Stimulated activated CD4-positive, alpha-beta T cell treated with anti-CD3 and anti-CD28 coated beads, Interleukin-4, amount 100 ng/mL, for 48 hours (primary cell): ENCODE data around the gene SLCO4A1.

Experiments
- DNase-seq, 2 donors: peaks; one replicate each; pipeline ENCODE4 v3.0.0-alpha.2; 2020; ENCODE audit warnings: low read depth in 2 of 2

Gene SLCO4A1

DNA sequence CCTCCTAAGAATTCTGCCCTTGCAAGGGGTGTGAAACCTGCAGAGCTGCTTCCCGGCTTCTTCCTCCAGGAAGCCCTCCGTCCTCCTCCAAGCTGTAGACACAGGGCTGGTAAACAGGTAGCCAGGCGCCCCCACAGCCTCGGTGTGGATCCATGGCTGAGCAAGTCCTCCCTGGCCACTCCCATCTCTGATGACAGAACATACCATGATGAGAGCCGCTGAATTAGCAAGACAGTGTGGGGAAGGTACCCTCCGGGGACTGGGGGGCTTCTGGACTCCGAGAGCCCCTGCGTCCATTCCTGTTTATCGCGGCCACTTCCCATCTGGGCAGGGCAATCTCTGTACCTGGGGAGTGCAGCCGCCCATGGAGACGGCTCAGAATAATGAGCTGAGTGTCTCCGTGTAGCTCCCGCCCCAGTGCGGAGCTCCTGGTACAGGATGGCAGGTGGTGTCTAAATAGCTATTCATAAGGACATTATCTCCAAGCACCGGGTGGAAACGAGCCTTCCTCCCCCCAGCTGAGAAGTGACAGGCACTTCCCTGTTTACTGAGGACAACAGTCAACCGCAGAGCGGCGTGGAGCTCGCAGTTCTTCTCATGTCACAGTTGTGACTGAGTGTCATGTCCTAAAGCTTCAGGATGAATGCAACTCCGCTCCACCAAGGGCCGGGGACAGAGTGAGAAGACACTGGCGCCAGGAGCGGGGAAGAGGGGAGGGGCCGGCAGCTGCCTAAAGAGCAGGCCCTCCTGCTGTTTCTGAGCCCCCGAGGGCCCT lies 43.7 kb downstream of the SLCO4A1 start:
- DNase-seq = no peak

DNA sequence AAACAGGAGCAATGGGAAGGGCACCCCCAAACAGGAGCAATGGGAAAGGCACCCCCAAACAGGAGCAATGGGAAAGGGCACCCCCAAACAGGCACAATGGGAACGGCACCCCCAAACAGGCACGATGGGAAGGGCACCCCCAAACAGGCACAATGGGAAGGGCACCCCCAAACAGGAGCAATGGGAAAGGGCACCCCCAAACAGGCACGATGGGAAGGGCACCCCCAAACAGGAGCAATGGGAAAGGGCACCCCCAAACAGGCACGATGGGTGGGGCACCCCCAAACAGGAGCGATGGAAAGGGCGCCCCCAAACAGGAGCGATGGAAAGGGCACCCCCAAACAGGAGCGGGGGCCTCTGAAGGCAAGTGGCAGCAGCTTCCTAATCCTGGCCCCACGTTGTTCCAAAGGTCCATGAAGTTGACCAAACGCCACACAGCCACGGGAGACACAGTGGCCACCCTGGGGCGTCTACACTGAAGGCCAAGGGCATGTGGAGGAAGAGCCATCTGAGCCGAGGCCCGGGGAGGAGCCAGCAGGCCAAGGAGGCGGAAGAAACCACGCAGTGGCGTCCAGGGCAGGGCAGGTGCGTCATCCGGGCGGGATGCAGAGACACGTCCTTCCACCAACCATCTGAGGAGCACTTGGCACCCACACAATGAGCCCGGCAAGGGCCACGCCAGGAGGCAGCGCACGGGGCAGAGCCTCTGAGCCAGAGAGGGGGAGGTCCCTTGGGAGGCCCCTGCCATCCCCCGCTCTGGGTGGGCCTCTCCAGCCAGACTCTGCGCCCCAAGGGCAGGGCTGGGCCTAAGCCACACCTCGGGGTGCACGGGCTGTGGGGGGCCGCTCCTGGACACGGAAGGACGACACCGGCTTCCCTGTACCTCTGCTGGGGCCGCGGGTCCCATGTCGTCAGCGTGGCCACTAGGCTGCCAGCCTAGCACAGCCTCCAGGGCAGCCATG lies 44.8 kb downstream of the SLCO4A1 start:
- DNase-seq = no peak

DNA sequence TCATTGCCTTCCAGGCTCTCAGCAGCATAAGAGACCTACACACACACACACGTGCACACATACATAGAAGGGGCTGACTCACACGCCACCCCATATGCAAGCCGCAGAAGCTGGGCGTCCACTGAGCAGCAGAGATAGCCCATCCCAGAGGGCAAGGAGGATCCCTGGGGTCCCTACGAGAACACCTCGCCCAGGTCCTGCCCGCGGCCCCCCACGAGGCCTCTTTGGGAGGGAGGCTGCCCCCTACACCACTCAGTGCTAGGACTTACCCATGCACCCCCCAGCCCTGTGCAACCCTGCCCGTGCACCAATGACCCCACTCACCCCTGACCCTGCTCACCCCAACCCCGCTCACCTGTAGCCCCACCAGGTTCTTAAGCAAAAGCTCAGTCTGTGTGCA lies 45.8 kb downstream of the SLCO4A1 start:
- DNase-seq = no peak

DNA sequence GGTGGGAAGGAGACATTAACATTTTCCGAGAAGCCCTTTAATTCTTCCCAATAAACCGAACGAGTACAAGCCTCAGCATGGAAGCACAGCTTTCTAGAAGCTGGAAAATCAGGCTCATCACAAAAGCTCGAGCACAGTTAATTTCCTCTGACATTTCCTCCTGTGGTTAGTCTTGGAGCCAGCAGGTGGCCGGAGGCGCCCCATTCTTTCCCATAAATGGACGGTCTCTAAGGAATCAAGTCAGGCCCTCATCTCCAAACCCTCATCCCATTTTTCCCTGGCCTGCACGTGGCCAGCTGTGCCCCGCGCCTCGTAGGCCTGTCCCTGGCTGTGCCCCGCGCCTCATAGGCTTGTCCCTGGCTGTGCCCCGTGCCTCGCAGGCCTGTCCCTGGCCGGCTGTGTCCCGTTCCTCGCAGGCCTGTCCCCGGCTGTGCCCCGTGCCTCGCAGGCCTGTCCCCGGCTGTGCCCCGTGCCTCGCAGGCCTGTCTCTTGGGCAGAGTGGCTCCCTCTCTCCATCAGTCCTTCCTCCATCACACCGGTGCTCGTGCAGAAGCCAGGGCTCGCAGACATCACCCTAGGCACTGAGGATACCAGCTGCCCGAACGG lies 46.7 kb downstream of the SLCO4A1 start:
- DNase-seq = no peak

DNA sequence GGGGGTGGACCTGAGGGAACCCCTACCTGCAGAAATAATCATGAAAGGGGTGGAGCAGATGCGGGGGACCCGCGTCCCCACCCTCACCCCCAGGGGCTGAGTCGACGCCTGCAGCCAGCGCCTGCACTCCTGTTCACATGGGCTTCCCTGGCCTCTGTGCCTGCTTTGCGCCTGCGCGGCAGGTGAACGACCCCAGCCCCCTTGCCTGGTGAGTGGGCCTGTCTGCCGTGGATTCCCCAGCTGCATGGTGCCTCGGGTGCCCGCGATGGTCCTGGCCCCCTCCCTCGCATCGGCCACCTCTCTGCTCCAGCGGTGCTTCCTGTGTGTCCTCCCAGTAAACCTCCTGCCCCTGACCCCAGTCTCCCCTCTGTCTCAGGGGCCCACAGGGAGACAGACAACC lies 47.6 kb downstream of the SLCO4A1 start:
- no peak for DNase-seq

DNA sequence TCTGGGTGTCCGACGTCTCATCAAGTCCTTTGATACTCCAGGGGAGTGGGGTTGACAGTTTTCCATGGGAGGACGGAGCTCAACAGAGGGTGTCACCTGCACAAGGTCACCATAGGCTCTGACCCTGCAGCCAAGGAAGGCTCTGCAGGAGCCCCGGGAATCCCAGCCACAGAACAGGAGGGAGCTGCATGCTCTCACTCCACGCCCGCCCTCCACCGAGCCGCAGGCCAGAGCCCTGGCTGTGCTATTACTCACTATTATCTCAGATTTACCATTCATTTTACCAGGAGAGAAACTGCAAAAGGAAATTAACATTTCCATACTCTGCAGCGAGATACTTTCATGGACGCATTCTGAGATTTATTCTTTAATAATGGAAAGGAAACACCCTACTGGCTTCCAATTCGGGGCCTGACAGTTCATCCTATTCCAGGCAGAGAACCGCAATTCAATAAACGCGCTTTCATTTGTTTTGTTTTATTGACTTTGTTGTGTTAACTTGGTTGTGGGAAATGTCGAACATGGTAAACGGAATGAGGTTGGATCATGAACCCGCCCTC lies 48.0 kb downstream of the SLCO4A1 start:
- DNase-seq = no peak

DNA sequence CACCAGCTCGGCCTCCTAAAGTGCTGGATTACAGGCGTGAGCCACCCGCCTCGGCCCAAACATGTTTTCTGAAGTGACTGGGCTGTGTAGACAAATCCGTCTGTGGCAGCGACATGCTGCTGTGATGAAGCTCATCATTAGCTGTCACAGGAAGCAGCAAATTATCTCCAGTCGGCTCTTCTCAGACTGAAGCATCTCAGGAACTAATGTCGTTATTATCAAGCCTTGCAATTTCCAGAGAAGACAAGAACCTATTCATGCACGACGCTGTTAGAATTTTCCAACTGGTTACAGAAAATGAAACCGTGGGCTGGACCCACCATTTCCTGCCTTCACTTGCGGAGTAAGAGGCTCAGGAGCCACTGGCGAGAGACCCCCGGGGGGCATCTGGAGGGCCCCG lies 49.2 kb downstream of the SLCO4A1 start:
- DNase-seq = no peak

DNA sequence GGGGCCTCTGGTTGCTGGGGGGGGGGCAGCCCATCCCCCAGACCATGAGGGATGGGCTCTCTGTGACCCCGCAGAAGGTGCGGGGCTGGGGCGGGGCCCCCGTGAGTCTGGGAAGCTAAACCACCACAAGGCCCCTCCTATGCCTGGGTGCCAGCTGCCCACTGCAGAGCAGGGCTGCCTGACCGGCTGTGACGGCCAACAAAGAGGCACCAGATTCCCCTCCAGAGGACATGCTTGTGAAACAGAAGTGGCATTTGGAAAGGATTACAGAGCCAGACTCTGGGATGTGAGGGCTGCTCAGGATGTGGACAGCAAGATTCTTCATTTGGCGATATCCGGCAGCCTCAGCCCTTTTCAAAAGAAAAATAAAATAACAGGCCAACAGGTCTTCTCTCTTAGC lies 49.9 kb downstream of the SLCO4A1 start:
- no peak for DNase-seq

DNA sequence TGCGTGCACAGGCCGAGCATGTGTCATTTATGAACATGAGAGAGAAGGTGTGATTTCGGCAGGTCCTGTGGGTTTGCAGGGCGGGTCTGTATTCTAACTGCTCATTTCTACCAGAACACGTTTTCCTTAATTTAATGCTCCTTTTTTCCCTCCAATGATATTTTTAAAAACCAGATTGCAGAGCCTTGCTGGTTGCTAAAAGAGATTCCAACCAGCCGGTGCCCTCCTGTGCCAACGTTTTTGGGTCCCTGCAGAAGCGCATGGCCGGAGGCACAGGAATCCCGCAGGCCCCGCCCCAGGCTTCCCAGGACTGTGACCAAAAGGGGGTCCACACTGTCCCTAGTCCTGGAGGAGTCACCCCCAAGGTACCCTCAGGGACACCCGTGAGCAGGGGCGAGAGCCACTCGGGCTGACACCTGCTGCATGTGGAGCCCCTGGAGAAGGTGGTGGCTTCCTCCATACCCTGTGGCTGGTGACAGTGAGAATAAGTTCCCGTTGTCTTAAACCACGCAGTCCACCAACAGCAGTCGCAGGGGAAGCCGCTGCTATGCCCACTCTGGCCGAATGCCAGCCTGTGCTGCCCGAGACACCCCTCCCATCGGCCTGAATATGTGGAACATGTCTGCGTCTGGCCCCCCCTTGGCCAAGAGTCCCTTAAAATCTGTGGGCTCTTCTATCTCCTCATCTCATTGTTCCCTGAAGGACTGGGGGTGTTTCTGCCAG lies 50.7 kb downstream of the SLCO4A1 start:
- no peak for DNase-seq

DNA sequence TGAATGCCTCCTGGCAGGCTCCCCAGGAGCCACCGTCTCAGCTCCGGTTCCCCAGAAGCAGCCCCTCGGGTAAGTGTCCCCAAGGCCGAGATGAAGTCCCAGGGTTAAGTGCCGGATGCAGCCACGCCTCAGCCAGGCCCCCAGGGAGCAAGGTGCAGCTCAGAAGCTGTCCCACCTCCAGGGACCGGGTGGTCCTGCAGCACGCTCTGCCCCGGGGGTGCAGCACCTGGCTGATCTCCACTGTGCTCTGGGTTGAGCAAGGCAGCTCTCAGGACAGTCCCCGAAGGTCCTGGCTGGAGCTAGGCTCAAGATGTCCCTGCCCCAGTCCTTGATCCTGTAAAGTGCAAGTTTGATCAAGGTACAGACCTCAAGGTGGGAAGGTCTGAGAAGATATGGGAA lies 51.2 kb downstream of the SLCO4A1 start:
- no peak for DNase-seq

DNA sequence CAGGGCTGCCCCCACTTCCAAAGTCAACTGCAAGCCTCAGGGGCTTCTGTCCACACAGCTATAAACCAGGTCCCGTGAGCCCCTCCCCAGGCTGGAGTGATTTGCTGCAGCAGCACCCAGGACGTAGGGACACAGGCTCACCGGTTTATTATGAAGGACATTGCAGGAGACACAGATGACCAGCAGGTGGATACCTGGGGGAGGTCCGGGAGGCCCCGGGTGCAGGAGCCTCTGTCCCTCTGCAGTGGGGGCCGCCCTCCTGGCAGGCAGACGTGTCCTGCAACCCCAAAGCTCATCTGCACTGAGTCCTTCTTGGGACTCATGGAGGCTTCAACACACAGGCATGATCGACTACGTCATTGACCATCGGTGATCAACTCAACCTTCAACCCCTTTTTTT lies 51.8 kb downstream of the SLCO4A1 start:
- no peak for DNase-seq

DNA sequence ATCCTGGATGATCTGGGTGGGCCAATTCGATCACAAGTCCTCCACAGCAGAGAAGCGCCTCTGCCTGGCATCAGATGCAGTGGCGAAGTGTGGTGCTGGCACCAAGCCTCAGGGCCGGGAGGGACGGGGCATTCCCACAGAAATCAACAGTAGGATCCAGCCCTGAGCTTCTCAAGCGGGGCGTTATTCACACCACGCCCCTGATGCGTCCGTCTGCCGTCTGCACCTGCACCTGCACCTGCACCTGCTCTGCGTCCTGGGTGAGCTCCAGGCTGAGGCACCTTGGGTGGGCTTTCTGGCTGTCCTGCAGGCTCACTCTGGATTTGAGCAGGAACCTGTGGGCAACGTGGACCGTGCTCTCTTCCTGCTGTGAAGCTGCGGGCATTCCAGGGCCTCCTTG lies 52.6 kb downstream of the SLCO4A1 start:
- no peak for DNase-seq

DNA sequence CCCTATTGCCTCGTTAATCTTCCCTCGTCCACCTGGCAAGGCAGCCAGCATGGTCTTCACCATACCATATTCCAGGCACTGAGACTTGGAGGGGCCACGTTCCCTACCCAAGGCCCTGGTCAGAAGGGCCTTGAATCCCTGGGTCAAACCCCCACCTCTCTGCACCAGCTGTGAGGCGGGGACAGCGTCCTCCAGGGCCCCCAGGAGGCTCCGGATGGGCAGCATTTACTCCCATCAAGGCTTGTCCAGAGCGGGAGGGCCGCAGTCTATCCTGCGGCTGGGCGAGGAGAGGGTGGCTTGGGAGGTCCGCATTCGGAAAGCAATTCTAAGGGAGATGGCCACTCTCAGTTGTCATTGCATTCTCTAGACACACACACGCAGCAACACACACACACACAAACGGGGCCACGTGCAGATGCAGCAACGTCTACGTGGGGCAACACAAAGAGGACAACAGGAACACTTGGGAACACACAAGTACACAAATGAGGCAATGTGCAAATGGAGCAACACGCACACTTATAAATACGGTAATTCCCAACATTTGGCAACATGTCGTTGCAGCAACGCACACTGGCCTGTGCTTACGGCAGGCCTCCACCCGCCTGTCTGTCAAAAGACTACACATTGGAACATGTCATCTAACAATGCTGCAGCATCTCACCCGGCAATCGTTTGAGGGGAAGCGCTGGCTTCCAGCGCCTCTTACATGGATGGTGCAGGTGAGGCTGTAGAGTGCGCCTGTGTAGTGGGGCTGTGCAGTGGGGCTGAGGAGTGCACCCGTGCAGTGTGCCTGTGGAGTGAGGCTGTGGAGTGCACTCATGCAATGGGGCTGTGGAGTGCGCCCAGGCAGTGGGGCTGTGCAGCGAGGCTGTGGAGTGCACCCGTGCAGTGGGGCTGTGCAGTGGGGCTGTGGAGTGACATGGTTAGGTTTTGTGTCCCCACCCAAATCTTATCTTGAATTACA lies 53.4 kb downstream of the SLCO4A1 start:
- DNase-seq = no peak

DNA sequence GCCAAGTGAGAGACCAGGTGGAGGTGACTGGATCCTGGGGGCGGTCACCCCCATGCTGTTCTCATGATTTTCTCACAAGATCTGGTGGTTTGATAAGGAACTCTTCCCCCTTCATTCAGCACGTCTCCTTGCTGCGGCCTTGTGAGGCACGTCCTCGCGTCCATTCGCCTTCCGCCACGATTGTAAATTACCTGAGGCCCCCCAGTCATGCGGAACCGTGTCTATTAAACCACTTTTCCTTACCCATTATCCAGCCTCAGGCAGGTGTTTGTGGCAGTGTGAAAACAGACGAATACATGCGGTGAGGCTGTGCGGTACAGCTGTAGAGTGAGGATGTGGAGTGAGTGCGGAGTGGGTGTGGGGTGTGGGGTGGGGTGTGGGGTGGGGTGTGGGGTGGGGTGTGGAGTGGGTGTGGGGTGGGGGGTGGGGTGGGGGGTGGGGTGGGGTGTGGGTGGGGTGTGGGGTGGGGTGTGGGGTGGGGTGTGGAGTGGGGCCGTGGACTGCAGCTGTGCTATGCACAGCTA lies 54.2 kb downstream of the SLCO4A1 start:
- no peak for DNase-seq

DNA sequence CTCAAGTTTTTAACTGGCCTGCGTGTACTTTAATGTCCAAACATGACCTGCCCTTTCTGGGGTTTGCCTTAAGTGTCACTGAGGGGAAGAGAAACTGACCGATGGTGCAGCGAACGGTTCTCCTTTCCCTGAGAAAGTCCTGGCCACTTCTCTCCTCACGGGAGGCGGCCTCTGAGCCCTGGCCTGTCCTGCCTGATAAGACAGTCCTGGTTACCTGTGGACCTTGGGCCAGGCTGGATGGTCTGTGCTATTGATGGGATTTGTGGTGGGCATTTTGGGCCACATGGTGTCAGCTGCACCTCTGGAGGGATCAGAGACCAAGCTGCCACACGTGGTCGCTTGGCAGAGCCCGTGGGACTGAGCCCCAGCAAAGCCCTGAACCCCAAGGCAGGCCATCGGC lies 54.7 kb downstream of the SLCO4A1 start:
- DNase-seq = no peak

DNA sequence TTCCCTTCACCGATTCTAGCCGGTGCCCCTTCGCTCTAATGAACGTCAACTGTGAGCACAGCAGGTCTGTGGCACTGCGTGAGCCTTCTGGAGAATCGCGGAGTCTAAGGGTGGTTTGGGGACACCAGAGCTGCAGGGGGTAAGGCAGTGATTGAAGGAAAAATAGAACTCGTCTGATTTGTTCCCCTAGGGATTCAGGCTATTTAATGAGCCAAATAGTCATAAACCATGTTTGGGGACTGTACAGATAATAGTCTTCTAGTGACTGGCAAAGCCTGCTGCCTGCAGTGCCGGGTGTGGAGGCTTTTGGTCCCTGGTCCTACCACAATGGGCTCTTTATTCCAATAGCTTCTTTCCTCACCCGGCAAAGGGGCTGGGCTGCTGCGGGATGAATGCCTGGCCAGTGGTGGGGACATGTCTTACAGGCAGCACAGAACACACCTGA lies 55.2 kb downstream of the SLCO4A1 start:
- DNase-seq = no peak

DNA sequence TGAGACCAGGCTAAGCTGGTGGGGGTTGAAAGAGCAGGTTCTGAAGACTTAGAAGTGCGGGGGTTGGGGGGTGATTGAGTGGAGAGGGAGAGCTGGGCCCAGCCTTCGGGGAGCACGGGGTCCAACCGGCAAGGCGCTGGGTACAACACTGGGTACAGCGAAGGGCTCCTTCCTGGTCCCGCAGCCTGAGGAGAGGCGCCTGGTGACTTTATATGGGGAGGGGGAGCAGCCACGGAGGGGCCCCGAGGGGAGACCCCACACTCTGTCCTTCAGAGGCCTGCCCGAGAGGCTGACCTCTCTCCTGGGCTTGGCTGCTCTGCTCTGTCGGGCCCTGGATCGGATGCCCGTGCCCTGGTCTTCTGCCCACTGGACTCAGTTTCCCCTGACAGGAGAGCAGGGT lies 55.9 kb downstream of the SLCO4A1 start:
- no peak for DNase-seq

DNA sequence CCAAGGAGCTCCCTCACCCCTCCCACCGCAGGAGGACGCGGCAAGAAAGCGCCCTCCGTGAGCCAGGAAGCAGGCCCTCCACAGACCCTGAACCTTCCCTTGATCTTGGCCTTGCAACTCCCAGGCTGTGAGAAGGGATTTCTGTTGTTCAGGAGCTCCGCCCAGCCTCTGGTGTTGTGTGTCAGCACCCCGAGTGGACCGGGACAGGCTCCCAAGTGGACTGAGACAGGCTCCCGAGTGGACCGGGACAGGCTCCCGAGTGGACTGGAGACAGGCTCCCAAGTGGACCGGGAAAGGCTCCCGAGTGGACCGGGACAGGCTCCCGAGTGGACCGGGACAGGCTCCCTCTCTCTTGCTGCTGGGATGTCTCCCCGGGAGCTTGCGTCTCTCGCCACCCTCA lies 57.0 kb downstream of the SLCO4A1 start:
- DNase-seq = no peak

DNA sequence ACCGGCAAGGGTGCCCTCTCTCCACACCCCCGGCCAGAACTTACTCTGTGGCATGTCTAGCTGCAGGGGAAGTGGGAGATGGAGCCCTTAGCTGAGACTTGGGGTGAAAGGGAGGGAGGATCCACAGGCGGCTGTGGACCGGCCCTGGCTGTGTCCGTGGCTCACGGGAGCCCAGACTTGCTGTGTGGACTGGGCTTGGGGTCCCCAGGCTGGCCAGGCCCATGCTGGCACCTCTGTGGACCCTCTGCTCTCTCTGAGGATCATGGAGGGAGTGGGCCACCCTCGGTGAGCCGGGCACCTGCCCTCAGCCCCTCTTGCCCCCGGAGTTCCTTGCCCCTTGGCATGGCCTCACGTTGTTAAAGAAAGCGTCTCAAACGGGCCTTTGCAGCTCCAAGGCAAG lies 57.4 kb downstream of the SLCO4A1 start:
- DNase-seq = no peak

DNA sequence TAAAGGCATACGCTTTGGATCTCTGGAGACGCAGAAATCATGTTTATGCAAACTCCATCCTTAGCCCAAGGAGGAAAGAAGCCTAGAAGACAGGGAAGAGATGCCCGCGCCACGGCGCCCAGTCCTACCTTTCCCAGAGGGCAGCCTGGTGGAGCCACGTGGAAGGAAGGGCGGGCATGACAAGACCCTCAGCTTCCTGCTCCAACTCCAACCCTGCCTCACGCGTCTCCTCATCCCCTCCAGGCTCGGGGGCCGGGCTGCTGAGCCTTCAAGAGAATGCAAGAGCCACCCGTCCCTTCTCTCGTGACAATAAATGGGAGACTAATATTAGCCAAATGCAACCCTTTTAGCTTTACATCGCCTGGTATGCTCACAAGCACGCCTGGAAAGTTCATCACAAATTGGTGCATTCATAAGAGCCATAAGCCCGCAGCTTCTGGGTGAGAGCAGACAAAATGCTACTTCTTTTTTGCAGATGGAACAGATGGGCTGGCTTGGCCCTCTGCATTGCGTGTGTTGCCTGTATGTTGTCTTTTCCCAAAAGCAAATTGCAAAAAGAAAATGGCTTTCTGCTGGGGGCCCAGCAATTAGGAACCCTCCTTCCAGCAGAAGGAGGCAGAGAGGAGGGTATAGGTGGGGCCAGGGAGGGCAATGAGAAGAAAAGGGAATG lies 58.1 kb downstream of the SLCO4A1 start:
- DNase-seq = no peak
